ENCODE measurements around the gene KCNMA1.

KCNMA1 gene

DNA sequence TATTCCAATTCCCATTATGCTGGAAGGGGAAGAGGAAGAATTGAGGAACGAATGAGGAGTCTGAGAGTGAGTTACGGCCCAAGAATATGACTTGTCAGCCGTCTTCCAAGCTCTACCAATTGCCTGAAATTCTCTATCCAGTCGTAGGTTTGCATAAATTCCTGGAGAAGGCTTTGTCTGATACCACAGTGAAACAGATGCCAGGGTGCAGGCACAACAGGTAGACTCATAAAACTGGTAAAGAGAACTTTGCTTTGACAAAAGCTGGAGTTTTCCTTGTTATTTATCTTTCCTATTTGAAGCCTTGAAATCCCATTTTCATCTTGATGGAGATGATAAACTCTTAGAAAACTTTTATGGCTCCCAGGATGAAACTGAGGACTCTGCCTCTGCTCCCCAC is 251.2 kb downstream of the KCNMA1 start:
- no peak for DNase-seq

DNA sequence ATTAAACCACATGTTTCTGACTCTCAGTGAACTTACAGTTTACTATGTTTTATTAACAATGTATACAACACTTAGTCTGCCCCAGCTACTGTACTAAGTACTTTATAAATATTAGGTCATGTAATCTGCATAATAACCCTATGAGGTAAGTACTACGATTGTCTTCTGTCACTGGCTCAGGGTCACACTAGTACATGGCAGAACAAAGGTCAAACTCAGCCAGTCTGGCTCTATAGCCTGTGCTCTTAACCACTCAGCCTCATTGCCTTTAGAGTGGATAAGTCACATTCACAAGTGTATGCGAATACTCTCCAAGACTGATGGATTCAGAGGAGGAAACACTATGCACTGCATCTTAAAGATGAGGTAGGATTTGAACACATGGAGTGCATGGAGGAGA is 252.3 kb downstream of the KCNMA1 start:
- DNase-seq, result no peak

DNA sequence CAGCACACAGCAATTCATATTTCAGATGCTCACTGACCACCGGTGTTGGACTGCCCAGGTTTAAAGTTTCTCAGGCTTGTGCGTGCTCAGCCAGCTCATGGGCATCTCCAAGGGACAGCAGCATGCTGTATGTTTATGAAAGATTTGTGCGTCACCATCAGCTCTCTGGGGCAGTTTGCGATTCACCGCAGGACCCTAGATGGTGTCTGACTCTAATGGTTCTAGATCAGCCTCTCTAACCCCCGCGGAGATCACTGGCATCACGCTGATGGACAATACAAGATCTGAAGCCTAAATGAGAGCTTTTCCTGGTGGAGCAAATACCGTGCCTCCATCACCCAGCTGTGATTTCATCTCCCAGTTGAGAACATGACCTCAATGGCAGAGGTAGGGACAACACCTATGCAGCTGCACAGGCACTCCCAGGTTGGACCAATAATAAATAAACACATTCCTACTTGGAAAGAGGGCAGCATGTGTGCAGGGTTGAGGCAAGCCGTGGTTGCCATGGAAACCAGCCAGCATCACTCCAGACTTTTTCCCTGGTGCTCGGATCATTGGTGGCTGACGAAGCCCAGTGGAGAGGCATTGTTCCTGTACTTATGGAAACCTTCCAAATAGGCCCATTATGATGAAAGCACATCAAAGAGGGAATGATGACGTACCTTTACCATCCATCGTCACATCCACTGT is 253.6 kb downstream of the KCNMA1 start:
- no peak for DNase-seq

DNA sequence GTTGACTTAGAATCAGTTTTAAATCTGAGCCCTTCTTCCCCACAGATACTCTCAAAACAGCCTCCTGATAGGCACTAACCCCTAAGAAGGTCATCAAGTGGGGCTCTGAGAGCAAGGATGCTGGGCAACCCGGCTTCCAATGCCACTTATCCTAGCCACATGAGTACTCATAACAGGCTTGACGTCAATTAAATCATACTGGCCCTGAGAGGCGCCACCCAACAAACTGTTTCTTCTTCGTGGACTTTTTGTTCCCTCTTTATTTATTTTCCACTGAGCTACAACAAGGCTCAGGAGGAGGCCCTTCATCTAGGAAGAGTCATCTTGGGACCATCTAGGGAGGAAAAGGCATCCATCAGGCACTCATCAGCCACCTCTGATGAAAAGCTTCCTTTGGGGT is 255.9 kb downstream of the KCNMA1 start:
- no peak for DNase-seq

DNA sequence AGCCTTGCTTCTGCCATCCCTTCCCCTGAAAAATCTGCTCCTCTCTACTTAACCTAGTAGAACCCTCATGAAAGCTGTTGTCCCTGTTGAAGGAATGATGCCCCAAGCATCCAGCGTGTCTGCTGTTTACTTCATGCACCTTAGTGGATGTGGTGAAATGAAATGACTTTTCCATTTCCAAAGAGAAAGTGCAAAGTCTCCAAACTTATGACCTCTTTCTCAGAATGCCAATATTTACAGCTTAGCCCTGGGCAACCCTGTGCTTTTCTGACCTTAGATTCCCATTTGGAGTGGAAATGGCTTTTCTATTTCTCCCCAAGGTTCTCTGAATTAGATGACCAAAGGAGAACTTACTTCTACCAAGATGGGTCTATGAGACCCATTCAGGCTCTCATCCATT is 256.9 kb downstream of the KCNMA1 start:
- DNase-seq, result no peak

DNA sequence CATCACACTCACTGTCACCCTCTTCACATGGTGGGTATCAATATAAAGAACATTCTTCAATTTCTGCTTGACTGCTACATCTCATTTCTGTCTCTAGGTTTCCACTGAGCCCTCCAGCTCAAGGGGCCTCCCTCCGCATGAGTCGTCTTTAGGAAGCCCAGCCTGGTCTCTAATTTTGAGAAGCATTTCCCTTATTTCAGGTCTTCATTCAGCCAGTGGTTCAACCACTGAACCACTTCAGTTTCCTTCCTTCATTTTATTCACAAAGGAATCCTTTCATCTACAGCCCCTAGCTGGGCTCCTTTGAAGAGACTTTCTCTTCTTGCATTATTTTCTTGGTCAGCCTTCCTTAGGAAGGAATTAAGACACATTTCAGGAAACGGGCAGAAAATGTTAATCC is 257.4 kb downstream of the KCNMA1 start:
- DNase-seq, result no peak

DNA sequence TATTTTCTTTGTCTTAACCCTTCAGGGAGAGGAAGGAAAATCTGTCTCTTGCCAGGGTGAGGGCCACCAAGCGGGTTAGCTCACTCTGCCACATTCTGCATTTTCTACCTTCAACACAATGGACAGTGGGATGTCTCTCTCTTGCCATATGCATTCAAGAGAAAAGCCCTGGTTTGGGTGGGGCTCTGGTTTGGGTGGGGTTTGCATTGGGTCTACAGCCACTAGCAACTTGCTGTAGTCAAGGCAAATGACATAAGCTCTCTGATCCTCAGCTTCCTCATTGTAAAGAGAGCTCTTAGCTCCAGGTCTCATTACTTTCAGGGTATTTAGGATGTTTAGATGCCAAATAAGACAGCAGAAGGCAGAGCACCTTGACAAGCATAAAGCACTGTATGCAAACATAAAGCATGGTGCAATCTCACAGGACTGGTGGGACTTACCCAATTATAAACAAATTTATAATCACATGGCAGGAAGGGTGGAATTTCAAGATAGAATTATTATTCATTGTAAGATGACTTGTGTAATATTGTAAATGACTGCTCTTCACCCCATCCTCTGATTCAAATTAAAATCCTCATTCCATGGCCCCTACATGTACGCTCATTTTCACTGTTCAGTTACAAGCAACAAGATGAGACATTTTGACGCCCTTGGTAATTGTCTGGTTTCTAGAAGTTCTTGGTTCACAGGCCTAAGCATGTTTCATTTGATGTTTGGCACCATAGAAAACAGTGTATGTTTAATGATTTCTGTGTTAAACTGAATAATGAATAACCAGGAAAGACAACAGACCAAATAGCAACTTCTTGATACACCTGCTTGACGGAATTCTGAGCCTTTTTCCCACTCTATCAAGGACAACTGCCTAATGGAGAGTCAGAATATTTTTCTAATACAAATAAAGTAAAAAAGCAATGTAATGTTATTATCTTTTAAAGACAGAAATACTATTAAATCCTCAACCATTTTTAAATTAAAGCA is 258.9 kb downstream of the KCNMA1 start:
- DNase-seq, result no peak

DNA sequence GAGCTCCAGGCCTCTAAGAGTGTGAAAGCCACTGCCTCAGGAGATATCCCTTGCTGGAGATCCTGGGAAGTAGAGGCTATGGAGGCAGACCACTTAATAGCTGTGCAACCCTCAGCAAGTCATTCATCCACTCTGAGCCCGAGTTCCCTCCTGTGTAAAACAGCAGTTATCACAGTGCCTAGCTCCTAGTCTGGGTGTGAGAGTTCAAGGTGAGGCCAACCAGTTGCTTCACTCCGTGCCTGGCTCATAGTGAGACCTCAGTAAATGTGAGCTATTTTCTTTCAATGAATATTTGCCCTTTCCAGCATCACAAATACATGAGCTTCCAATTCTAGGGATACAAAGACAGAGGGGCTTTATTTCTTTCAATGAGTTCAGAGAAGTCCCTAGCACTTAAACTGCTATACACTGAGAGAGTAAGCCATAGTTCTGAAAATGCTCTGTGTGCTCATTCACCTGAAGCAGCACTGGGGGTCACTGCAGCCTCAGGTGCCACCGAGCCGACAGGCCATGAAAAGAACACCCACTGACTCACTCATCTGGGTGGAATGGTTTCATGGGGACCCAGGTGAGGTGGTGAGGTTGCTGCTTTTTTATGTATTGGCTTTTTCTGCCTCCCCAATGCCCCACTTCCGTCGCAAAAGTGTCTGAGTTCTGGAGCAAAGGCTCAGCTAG is 259.8 kb downstream of the KCNMA1 start:
- no peak for DNase-seq

DNA sequence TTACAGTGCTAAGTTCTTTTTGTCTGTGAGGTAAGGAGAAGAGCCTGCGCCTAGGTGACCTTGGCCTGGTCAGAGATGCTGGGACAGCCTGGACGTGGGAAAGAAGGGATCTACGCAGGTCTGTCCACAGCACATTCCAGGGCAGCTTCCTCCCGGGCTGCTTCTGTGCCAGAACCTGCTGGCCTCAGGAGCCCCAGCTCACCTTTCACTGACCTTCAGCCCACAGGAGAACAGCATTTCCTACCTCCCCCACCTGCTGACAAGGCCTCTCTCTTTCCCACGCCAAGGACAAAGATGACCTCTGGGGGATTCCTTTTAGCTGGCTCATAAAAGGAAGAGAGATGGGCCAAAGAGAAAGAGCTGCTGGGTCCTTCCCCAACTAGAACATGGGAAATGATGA is 260.6 kb downstream of the KCNMA1 start:
- no peak for DNase-seq

DNA sequence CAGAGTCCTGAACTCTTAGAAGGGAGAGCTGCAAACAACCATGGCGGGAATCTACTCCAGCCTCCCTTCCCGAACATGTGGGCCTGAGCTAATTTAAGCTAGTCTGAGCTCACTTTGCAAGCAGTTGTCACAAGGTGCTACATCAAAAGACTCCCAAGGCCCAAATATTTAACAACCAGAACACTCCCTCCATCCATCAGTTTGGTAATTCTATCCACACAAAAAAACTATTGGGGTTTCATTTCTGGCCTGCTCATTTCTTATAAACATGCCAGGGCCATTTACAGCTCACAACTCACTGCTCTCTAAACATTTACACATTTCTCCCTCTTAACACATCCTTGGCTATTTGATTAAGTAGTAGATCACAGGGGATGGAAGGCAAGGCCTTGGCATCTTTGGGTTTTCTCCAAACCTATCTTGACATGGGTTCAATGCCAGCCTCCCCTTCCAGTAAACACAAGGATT is 263.4 kb downstream of the KCNMA1 start:
- no peak for DNase-seq

DNA sequence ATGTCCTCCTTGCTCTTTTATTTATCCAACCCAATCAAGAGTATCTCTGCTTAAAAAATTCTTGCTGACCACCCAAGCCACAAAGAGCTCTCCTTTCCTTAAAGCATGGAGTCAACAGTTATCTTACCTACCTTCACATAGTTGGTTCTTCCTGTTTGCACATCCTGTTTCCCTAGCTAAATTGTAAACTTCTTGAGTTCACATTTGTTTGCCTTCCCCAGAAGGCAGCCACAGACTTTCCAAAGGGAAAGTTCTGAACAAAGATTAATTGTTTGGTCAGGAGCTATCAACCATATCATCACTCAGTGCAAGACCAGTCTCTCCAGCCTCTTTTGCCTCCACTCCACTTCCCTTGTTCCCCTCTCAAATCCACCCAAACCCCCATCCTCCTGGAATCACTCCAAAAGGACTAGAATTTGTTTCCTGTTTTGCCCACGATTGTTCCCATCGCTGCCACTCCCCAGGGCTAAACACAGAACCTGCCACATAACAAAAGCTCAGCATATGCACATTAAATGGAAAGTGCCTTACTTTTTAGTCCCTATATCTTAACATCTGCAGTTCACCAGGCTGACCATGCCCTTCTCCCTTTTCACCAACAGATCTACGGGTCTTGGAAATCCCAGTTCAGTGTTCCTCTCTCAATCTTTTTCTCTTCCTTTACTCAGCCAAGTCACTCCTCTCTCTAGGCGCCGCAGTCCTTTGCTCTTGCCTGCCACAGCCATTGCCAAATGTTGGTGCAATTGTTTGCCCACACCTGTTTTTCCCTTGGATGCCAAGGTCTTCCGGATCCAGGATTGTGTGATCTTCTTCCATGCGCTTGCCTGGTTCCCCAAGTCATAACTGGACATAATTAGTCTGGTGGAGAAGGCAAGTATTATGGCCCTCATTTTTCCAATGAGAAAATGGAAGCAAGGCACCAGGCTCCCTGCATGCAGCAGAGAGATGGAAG is 265.5 kb downstream of the KCNMA1 start:
- DNase-seq, result no peak

DNA sequence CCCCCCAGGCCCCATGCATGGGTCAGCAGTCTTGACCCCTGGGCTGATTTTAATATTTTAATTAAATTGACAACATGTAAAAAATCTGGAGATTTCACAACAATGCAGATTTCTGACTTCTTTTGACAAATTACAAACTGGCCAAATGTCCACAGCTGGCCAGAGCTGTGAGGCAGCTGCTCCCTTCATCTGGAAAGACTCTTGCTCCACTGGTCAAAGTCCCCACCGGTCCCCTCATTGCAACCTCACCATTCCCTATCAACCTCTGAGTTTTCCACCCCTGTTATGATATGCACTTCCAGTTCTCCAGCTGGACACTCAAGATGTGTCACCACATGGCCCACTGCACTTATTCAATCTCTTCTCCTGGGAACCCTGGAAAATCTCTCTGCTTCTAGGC is 266.2 kb downstream of the KCNMA1 start:
- no peak for DNase-seq

DNA sequence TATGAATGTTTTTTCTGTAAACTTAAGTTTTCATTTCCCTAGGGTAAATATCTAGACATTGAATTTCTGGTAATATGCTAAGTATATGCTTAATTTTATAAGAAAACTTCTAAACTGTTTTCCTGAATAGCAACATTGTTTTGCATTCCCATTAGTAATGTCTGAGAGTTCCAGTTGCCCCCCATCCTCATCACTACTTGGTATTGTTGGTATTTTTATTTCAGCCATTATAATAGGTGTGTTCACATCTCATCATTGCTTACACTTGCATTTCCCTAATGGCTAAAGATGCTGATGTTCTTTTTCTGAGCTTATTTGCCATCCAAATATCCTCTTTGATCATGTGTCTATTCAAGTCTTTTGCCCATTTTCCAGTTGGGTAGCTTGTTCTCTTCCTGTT is 269.6 kb downstream of the KCNMA1 start:
- DNase-seq, result no peak

DNA sequence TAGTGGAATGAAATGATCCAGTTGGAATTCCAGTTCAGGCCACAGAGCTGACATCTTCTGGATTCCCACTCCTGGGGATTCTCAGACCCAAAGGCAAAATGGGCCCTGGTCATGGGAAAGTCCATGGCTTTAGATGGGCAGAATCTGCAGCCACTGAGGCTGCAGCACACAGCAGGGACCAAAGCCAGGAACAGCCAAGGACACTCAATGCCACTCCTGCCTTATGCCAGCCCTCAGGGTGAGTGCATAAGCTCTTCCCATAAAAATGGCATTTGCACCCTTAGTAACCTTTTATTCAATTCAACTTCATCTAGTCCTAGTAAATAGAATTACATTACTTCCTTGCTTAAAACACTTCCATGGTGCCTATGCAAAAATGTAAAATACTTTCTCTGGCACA is 274.4 kb downstream of the KCNMA1 start:
- DNase-seq, result no peak

DNA sequence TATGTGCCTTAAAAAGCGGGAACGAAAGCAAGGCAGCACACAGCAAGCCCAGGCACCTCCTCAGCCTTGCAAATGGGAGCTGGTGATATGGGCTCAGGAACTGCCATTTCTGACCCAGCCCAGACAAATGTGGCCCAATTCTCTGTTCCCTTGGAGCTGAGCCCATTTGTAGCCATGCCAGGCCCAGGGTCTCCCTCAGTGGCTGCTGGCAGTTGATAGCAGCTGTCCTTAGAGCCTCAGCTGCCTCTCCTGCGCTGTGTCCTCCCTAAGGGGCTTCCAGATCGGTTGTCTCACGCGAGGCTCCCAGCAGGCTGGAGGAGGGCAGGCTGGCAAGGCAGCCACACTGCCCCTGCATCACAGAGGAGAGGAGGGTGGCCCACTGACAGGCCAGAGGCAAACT is 275.8 kb downstream of the KCNMA1 start:
- DNase-seq, result no peak

DNA sequence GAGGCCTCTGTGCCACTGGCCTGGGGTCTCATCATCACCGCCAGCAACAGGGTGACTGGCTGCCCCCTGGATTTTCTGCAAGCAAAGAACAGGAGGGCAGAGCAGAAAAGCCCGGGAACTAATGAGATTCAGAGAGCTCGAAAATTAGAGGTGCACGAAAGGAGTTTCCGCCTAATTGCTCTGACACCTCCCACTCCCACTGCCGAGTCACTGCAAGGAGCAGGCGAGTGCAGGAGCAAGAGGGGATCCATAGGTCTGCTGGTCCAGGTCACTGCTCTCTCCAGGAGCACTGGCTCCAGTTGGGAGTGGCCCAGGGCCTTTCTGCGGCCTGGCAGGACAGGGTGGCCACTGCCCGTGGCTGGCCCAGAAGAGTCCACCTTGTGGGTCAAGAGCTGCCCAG is 276.2 kb downstream of the KCNMA1 start:
- DNase-seq, result no peak

DNA sequence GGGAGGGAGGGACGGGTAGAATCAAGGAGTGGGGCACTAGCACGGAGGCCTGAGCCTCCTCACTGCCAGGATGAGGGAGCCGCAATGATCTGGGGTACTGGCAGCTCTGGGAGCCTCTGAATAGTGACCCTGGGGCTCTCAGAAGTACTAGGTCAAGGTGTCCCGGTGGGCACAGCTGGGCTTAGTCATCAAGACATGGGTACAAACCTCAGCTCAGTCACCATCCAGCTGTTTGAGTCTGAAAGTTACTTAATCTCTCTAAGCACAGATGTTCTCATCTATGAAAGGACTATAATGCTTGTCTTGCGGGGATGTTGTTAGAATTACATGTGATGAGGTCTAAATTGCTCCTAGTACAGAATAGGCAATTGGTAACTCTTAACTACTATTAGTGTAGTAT is 276.8 kb downstream of the KCNMA1 start:
- DNase-seq, result no peak

DNA sequence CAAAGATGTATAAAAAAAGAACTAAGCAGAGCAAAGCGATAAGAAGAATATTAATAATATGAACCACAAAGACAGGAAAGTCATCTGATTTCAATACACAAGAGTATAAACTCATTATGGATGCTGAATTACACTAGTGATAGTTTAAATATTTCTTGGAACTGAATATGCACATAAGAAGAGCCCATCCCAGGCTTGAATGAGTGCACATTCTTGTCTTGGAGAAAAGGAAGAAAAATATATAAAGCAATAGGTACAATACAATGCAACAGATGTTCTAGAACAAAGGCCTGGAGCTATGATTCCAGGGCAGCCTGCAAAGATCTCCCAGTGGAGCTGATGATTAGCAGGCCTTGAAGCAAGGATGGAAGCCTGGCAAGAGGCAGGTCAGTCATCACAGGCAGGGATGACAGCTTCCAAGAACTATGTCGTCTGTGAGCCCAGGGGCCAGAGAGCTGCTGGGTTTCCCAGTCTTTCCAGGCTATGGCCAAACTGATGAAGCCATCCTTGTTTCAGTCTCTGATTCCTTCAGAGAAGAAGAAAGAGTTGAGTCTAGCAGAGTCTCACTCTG is 277.6 kb downstream of the KCNMA1 start:
- DNase-seq, result no peak

DNA sequence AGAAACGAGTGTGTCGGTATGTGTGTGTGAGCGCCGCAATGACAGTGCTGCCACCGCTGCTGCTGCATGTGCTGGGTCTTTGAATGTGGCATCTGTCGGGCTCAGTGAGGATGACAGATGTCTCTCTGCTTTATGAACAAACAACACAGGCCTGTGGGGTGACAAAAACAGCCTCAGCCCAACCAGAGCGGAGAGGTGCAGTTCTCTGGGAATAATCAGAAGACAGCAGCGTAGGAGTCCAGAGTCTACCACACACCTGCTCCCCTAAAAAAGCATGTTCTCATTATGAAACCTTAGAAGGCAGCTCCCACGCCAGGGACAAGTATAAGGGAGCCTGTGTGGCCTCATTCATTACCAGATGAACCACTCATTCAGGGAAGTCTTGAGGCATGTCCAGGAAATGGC is 278.3 kb downstream of the KCNMA1 start:
- no peak for DNase-seq

DNA sequence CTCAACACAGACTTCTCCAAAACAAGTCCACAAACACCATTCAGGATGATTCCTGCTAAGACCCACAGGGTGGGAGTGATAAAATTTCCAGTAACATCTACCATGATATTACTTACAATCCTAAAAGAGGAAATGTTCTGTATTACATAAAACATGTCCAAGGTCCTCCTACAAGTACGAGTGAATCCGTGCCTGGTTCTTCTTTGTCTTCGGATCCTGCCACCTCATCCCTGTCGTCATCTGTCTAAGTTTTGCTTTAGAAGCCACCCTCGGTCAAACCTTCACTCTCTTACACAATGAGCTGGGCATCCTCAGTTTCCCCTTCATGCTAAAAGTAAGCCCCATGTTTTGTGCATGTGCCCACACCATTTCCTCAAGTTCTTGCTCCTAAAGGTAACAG is 279.0 kb downstream of the KCNMA1 start:
- DNase-seq, result no peak

DNA sequence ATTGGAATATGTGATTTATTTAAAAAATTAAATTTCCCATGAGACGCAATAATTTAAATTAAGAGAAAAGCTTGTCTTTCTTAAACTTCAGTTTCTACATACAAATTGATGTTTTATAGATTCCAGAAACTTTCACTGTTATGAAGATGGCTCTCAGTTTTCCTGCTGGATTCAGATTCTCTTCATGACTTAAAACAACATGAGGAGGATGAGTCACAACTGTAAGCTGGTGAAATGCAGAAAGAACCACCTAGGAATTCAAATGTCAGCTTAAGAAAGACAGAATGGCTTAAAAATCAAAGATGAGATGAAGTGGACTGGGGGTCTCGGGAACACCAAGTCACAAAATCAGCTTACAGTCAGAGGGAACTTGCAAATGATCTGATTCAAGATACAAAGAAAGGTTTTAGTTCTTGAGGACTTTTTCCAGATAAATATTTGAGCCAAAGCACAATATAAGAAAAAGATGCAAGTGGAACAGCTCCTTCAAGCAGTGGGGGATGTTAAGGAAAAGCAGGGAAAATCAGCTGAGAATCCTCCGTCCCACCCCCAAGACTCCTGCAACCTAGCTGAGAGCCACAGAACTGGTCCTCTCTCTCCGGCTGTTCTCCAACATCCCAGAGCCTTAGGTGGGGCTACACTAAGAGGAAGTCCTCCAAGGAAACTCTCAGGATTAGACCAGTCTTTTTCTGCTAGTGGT is 279.8 kb downstream of the KCNMA1 start:
- DNase-seq, result no peak
